Left ventricle myocardium superior (tissue), 1 donor: Measurements from ENCODE around the gene FAF1. TPM values are rescaled to one million over a fixed set of nuclear protein-coding genes. Genes with fewer than 3 reads are reported as not detected.

Experiments used
- ATAC-seq: fragments of 200-7000 bp; cut with Tn5 transposase; one replicate; pipeline ENCODE4 v1.9.1; 2020; ENCODE audit warnings: mild to moderate bottlenecking, moderate library complexity
- DNase-seq: peaks from one replicate; pipeline ENCODE4 v3.0.0-alpha.2; 2020
- intact Hi-C: fragments of 100-400 bp; cut with micrococcal nuclease; formaldehyde crosslinking; loops from one replicate; pipeline ENCODE4 v1.11.0; 2022
- total RNA-seq: library from RNA; stranded (reverse); fragmentation: NEBNext Ultra II Directional; extraction: Animal tissue kit (Norgen Biotek cat#: 25700); gene quantifications from one replicate; pipeline ENCODE4 v1.2.1, GENCODE V29; 2021
- donor health status: DM: no; HTN: yes; CAD: no; lungs with severe emphysema.

Gene FAF1
- total RNA-seq, 1 donor from 2014 or later, result 99.2 TPM

DNA sequence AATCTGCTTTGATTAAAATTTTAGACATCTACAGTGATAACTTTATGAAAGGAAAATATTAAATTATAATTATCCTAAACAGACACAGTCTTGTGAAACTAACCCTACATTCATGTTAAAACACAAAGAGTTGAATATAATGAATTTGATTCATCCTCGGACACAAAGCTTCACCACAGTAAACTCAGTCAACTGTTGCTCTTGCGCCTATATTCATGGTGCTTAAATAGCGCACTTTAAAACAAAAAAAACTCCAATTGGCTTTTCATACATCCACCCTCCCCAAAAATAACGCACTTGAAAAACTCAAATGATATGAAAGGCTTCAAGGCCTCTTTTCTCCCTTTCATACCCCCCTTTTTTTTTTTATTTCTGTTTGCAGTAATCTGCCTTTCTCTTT, 260.3 kb downstream of the FAF1 start:
- ATAC-seq (no peak), DNase-seq (no peak)
- intact Hi-C loops, result loop anchor here (10.0 kb wide), 1 partner anchor 335 kb away; no protein-coding TSS in a partner anchor

DNA sequence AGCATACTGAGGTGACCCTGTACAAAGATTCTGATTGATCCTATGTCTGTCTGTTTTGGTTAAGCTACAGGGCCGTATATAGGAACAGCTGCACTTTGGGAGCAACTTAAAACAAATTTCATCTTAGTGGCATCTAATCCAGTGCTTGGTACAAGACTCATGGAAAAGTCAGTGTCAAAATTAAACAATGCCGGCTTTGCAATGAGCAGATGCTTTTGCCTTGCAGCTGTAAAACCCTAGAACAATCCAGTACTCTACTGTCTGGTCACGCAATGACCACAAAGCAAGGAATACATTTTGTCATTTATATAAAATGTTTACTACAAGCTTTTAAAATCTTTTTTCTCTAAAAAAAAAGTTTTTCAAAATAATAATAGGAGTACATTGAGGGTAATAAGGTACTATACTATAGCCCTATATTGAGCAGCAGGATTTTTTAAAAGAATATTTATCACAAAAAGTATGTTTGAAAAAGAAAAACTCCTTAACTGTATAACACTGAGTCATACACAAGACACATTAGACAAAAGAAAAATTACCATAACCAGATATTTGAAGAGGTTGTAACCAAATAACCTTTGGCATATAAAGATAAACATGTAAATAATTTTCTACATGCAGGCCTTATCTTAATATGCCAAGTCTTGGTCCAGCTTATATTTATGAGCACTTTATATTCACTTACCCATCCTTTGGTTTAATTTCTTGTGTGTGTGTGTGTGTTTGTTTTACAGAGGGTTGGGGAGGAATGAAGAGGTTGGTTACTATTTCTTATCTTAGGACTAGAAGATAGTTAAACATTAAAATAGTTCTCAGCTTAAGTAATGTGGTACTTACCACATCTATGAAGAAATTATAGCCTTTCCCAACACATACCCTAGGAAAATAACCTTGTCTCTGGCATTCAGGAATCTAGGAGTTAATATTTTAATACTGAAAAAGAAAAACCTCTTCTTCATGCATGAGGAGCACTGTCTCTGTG, 262.3 kb downstream of the FAF1 start:
- DNase-seq (no peak), ATAC-seq (no peak)
- intact Hi-C loops, result no loop called here

DNA sequence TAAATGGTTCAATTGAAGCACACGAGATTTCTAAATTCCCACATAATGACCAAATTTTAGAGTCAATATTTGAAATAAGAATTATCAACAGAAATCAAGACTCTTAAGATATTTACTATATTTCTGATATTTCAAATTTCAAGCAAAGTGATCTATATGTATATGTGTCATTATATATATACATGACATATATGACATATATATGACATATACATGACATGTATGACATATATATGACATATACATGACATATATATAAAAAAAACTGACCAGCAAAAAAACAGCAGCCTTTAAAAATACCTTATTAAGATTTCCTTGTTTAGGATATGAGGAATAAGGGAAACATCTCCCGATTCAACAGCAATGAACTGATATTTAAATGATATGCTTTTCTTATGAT, 266.2 kb downstream of the FAF1 start:
- ATAC-seq, result no peak
- intact Hi-C loops, result no loop called here

GRCh38 chr1:50684185-50684584, 275.9 kb downstream of the FAF1 start:
- DNase-seq (no peak), ATAC-seq (no peak)
- intact Hi-C loops, result no loop called here

More for the DNA sequence above, 266.2 kb downstream of the FAF1 start:
- no peak for DNase-seq

GRCh38 chr1:50681931-50682330, 278.1 kb downstream of the FAF1 start:
- ATAC-seq (no peak), DNase-seq (no peak)
- intact Hi-C loops, result no loop called here

- ATAC-seq, result no peak
- intact Hi-C loops, result no loop called here
- DNase-seq, result no peak
Observed at GRCh38 chr1:50667710-50668356, 292.2 kb downstream of the FAF1 start.

GRCh38 chr1:50667272-50667671, 292.8 kb downstream of the FAF1 start:
- ATAC-seq, result no peak
- intact Hi-C loops, result no loop called here
- no peak for DNase-seq

DNA sequence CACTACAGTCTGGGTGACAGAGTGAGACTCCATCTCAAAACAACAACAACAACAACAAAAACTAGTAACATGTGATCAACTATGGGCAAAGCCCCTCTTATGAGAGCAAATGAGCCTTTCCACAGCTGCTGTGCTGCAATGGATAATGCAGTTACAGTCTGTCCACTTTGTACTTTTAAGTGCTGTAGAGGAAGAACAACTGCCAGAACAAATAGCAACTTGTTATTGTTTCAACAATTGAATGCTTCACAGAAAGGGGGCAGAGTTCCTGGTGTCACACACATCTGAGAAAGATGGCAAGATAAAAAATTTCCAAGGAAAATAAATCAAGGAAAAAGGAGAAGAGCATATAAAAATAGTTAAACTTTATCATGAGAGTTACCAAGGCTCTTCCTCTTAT, 293.2 kb downstream of the FAF1 start:
- ATAC-seq, result no peak
- no peak for DNase-seq
- intact Hi-C loops, result no loop called here

DNA sequence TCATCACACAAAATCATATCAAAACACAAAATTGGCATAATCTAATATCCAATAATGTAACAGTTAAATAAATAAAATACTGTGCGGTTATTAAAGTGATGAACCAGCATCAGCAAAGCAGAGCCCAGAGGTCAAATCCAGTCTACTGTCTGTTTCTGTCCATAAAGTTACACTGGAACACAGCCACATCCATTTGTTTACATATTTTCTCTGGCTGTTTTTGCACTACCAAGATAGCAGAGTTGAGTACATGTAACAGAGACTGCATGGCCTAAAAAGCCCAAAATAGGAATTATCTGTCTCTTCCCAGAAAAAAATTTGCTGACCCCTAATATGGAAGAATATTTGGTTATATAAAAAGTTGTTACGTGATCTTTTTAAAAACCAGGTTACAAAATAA, 294.7 kb downstream of the FAF1 start:
- DNase-seq (no peak), ATAC-seq (no peak)
- intact Hi-C loops, result no loop called here

- intact Hi-C loops, result no loop called here
- DNase-seq (no peak), ATAC-seq (no peak)
Observed at GRCh38 chr1:50661626-50662025, 298.4 kb downstream of the FAF1 start.

- DNase-seq (no peak), ATAC-seq (no peak)
- intact Hi-C loops, result no loop called here
Observed at GRCh38 chr1:50659107-50659662, 300.9 kb downstream of the FAF1 start.

DNA sequence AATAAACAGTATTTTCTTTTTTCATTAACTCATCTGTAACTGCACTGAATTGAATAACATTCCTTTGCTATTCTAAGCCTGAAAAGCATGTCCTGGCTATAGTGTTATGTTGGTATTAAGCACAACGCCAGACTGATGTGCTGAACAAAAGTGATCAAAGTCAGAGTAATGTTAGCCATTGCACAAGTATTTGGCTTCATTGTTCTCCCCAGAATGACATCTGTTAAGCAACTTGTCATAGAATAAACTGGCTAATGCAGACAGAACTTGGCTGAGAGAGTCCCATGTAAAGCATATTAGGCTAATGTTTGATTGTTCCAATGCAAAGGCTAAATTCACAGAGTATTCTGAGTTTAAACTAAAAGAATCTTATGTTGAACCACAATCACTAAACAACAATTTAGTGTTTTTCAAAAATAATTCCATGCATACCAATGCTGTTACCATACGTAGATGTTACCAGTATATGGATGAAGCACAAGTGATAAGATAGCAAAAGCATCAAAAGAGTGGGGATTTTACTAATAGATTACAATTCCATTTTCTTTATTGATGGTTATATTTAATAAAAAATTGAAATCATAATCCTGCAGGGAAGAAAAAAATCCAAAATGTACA, 301.5 kb downstream of the FAF1 start:
- ATAC-seq (no peak), DNase-seq (no peak)
- intact Hi-C loops, result no loop called here

DNA sequence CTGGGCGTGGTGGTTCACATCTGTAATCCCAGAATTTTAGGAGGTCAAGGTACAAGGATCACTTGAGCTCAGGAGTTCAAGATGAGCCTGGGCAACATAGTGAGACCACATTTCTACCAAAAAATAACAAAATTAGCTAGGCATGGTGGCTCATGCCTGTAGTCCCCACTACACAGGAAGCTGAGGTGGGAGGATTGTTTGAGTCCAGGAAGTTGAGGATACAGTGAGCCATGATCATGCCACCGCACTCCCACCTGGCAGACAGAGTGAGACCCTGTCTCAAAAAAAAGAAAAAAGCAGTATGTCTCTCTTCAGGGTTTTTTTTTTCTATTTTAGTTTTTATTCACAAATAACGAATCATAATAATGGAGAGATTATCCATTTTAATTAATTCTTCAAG, 303.1 kb downstream of the FAF1 start:
- no peak for DNase-seq
- no peak for ATAC-seq
- intact Hi-C loops, result no loop called here

DNA sequence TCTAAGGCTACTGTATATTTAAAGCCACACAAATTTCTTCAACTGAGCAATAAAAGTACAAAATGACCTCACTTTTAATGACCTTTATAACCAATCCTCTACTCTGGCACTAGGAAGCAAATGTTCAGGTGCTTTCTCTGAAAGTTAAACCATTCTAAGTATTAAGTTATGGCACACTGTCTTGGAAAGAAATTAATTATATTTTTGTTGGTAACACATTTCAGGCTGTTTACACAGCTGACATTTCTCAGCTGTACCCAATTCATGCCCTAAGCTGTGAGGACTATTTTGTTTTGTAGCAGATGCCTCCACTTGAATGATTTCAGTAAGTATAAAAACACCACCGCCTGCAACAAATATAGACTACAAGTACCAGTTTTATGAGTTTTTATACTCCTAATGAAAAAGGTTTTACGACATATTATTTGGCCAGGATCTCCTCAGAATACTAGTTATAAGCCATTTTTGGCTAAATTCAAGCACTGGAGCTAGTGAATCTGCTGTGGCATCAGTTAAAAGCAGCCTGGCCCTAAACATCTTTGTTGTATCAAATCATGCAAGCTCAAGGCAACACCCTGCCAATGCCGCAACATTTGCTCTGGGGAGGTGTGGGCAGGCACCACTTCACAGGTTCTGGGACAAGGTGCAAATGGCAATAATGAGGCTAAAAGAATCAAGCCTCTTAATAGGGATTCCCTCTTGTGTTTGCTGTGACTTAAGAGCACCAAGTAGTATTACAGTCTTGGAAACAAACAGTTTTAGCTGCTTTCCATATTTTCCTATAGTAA, 308.4 kb downstream of the FAF1 start:
- intact Hi-C loops, result no loop called here
- DNase-seq (no peak), ATAC-seq (no peak)

DNA sequence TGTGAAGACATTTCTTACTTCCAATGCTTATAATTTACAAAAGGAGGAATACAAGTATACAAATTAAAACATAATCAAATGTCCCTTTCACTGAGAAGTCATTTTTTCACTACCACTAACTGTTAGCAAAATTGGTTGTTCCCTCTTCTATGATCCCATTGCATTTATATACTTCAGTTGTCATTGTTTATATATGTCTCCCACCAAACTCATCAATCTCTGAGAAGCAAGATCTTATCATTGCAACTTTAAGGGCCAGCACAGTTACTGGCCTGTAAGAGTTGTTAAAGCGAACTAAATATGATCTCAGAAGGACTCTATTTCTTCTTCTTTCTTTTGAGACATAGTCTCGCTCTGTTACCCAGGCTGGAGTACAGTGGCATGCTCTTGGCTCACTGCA, 313.5 kb downstream of the FAF1 start:
- DNase-seq (no peak), ATAC-seq (no peak)
- intact Hi-C loops, result no loop called here

DNA sequence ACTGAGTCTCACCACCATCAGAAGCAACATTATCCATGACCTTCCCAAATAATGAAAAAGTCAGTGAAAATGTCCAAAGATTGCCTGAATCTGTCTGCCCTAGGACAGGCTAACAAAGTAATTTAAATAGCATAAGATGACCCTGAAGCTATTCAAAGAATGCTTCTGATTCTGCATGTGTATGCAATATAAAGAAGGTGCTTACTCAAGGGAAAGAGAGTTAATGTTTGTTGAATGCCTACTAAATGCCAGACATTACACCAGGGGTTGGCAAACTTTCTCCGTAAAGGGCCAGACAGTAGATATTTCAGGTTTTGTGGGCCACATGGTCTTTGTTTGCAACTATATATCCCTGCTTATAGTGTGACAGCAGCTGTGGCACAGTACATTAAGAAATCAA, 314.9 kb downstream of the FAF1 start:
- intact Hi-C loops, result no loop called here
- no peak for ATAC-seq
- DNase-seq, result no peak

DNA sequence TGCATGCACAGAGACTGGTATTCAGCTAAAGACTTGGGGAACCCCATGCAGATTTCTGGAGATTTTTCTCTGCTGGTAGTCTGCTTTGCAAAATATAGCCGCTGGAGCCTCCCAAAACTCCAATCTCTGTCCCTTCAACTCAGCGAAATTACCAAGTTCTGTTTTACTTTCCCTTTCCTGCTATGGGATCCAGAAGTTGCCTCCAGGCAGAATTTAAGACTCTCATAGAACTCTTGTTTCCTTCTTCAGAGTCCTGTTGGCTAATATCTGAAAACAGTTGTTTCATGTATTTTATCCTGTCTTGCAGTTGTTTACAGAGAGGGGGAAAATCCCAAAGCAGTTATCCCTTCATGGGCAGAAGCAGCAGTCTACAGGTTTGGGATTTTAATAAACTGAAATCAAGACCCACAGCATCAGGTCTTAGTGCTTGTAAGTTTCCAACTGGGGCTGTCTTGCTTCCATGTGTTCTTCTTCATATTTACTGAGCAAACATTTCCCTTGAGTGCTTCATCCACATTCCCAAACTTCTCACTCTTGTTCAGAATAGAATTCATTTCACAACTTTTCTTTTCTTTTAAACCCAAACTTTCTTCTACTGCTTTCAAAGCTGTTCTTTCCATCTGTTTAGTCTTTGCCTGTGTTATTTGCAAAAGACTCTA, 315.5 kb downstream of the FAF1 start:
- intact Hi-C loops, result no loop called here
- no peak for DNase-seq
- no peak for ATAC-seq

GRCh38 chr1:50637460-50637859, 322.6 kb downstream of the FAF1 start:
- no peak for DNase-seq
- intact Hi-C loops, result no loop called here
- ATAC-seq, result no peak

GRCh38 chr1:50634251-50634650, 325.8 kb downstream of the FAF1 start:
- intact Hi-C loops, result no loop called here
- DNase-seq, result no peak
- no peak for ATAC-seq
